BJ (cell line): ENCODE results near the gene PXDN. TPM values are rescaled to one million over a fixed set of nuclear protein-coding genes. Genes with fewer than 3 reads are reported as not detected.
"Not testable (repeated sequence)": the region's sequence is repeated elsewhere in the genome, so short reads cannot be mapped to it uniquely, and the experiment has no call there.

Source experiments
- CTCF ChIA-PET: fragments of 350-600 bp; formaldehyde crosslinking; extraction: SDS; loops from one replicate; lab custom pipeline; 2021; ENCODE audit warnings: antibody characterized with exemption, inconsistent platforms; lab: Yijun Ruan, JAX
- POLR2A ChIA-PET: fragments of 300-600 bp; sonication (Branson Sonifier 250); formaldehyde crosslinking; extraction: SDS; loops from one replicate; lab custom pipeline; 2021; ENCODE audit warnings: antibody characterized with exemption; lab: Charles Lee
- DNase-seq: peaks from one replicate; pipeline ENCODE4 v3.0.0-alpha.2; 2011; ENCODE audit warnings: low read depth
- H3K27me3 ChIP-seq: 2 replicates; pipeline ENCODE4 v1.6.0; 2011; ENCODE audit warnings: low read length; ENCODE audit not compliant: control insufficient read depth, insufficient read depth
- H3K36me3 ChIP-seq: 2 replicates; pipeline ENCODE4 v1.5.1; 2011; ENCODE audit warnings: low read length; ENCODE audit not compliant: control insufficient read depth, insufficient read depth
- H3K4me3 ChIP-seq: 2 replicates; pipeline ENCODE4 v1.5.1; 2011; ENCODE audit warnings: low read depth, mild to moderate bottlenecking, control low read depth, low read length
- polyA plus RNA-seq: library from polyadenylated mRNA; depleted of rRNA; stranded (reverse); fragments of >200 nt; gene quantifications from 2 replicates; pipeline ENCODE4 v1.2.3, GENCODE V29; 2011
- TF ChIP-seq, protein P1 (sequence below): IDR thresholded peaks from 2 replicates; pipeline ENCODE4 v1.5.1; 2011; ENCODE audit warnings: low read depth, mild to moderate bottlenecking, control low read depth, inconsistent platforms, low read length, moderate library complexity; ENCODE audit not compliant: insufficient read depth

PXDN gene
- polyA plus RNA-seq, 1 experiment: 212 TPM

DNA sequence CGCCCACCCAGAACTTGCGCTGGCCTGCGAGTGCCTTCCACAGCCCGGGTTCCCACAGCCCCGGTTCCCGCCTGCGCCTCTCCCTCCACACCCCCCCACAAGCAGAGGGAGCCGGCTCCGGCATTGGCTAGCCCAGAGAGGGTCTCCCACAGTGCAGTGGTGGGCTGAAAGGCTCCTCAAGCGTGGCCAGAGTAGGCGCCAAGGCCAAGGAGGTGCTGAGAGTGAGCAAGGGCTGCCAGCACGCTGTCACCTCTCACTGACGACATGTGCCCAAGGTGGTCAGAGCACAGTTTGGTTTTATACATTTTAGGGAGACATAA is 15.3 kb upstream of the PXDN start:
- DNase-seq: no peak
- POLR2A ChIA-PET: no interaction called here
- Histone ChIP-seq H3K36me3 (no peaks in the 10 kb centered on the region), H3K4me3 (no peak overlapping the region), H3K27me3 (no peaks in the 10 kb centered on the region)
- CTCF ChIA-PET: interaction anchor here (1.6 to 5.3 kb wide), 3 partner anchors 9 to 19 kb away, joined by 3 to 38 read pairs (median 13); no protein-coding TSS in a partner anchor
- TF ChIP-seq, protein P1, sequence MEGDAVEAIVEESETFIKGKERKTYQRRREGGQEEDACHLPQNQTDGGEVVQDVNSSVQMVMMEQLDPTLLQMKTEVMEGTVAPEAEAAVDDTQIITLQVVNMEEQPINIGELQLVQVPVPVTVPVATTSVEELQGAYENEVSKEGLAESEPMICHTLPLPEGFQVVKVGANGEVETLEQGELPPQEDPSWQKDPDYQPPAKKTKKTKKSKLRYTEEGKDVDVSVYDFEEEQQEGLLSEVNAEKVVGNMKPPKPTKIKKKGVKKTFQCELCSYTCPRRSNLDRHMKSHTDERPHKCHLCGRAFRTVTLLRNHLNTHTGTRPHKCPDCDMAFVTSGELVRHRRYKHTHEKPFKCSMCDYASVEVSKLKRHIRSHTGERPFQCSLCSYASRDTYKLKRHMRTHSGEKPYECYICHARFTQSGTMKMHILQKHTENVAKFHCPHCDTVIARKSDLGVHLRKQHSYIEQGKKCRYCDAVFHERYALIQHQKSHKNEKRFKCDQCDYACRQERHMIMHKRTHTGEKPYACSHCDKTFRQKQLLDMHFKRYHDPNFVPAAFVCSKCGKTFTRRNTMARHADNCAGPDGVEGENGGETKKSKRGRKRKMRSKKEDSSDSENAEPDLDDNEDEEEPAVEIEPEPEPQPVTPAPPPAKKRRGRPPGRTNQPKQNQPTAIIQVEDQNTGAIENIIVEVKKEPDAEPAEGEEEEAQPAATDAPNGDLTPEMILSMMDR: no peak

DNA sequence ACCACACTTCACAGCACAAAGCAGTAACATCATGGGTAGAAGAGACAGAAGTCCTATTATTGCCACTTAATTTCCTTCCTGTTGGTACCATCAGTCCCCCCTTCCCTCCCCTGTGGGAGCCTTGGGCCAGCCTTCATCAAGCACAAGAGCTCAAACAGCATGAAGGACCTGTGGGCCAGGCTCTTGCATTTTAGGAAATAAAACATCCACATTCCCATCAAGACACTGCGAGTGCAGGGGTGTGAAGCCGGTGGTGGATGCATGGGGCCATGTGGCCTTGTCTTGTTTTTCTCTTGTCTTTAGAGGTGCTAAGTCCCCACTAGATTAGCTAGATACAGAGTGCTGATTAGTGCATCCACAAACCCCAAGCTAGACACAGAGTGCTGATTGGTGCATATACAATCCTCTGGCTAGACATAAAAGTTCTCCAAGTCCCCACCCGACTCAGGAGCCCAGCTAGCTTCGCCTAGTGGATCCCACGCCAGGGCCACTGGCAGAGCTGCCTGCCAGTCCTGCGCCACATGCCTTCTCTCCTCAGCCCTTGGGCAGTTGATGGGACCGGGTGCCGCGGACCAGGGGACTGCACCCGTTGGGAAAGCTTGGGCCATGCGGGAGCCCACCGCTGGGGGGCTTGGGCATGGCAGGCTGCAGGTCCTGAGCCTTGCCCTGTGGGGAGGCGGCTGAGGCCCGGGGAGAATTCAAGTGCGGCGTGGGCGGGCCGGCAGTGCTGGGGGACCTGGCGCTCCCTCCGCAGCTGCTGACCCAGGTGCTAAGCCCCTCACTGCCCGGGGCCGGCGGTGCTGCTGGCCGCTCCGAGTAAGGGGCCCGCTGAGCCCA is 14.7 kb upstream of the PXDN start:
- H3K27me3 ChIP-seq: no peaks in the 10 kb centered on the region
- no peak for DNase-seq
- H3K36me3 ChIP-seq: no peaks in the 10 kb centered on the region
- ChIA-PET CTCF (interaction anchor here (0.8 to 5.3 kb wide), 5 partner anchors 8 to 213 kb away, joined by 3 to 38 read pairs (median 4); no protein-coding TSS in a partner anchor), POLR2A (no interaction called here)
- TF ChIP-seq, protein P1: no peak
- no peak overlapping the region for H3K4me3 ChIP-seq

DNA sequence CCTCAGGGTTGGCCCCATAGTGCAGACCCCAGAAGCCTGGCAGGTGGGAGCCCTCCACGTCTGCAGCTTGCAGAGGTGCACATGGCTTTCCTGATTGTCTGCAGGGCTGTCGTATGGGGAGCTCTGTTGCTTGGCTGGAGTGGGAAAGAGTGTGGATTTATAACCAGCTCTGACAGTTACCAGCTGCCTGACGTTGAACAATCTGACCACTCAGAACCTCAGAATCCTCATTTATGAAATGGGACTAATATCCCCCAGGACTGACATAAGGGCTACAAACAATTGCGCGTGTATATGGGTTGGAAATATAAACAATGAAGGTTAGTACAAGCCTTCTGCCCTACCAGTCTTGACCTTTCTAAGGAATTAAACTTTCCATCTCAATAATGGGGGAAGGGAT is 13.9 kb upstream of the PXDN start:
- H3K36me3 ChIP-seq: no peaks in the 10 kb centered on the region
- no peak overlapping the region for H3K4me3 ChIP-seq
- DNase-seq: no peak
- CTCF ChIA-PET: interaction anchor here (1.0 to 5.3 kb wide), 4 partner anchors 7 to 212 kb away, joined by 3 to 38 read pairs (median 8); no protein-coding TSS in a partner anchor
- TF ChIP-seq, protein P1: no peak
- POLR2A ChIA-PET: no interaction called here
- H3K27me3 ChIP-seq: no peaks in the 10 kb centered on the region

DNA sequence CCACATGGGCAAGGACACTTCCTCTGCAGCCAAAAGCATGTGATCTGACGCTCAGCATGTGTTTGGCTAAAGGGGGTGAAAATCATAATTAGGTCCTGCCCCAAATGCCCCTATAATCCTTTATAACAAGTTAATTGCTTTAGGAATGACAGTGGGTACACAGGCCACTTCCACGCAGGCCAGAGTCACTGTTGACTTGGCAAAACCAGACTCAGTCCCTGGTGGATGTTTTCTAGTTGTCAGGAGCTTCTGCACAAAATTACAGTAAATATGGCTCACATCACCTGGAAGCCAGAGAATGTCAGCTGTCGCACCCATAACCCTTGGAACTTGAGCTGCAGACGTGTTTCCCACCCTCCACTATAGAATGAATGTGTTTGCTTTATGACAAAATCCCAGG is 13.3 kb upstream of the PXDN start:
- no peaks in the 10 kb centered on the region for H3K36me3 ChIP-seq
- TF ChIP-seq, protein P1: no peak
- ChIA-PET POLR2A (no interaction called here), CTCF (interaction anchor here (1.3 to 5.3 kb wide), 2 partner anchors 12 to 211 kb away, joined by 4 to 38 read pairs; no protein-coding TSS in a partner anchor)
- no peak overlapping the region for H3K4me3 ChIP-seq
- no peak for DNase-seq
- H3K27me3 ChIP-seq: no peaks in the 10 kb centered on the region

DNA sequence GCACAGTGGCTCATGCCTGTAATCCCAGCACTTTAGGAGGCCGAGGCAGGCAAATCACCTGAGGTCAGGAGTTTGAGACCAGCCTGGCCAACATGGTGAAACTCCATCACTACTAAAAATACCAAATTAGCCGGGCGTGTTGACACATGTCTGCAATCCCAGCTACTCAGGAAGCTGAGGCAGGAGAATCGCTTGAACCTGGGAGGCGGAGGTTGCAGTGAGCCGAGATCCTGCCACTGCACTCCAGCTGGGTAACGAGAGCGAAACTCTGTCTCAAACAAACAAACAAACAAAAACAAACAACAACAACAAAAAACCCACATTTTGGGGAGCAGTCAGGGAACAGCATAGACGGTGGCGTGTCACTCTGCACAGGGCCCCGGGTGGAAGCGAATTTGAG is 12.8 kb upstream of the PXDN start:
- H3K27me3 ChIP-seq, POLR2A ChIA-PET, DNase-seq, H3K36me3 ChIP-seq, H3K4me3 ChIP-seq: not testable (repeated sequence)
- CTCF ChIA-PET: interaction anchor here (5.3 kb wide), 1 partner anchor 13 kb away, joined by 38 read pairs; no protein-coding TSS in a partner anchor
